ENCODE data around the gene CAMK2B.

DNA sequence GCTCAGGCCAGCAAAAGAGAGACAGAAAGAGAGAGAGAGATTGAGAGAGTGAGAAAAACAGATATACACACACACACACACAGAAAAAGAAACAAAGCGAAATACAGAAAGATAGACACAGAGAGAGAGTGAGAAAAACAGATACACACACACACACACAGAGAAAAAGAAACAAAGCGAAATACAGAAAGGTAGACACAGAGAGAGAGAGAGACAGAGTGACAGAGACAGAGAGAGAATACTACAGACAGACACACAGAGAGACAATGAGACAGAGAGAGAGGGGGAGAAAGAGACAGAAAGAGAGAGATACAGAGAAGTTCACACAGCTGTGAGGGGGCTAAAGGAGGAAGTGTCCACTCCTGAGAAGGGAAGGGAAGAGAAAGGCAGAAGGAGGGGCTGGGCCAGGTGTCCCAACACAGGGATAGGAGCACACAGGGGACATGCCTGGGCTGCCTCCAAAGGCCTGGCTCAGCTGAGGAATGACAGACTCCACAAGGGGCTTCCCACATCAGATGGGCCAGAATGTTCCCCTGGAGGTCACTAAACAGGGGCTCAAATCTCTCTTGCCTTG is 140.4 kb downstream of the CAMK2B start:
- TF ChIP-seq CTCF (IDR thresholded peaks at IDR 0.05) (no peak), POLR2A (IDR thresholded peaks at IDR 0.05) (no peak)

Measured in suprapubic skin (tissue), 3 donors.